Activated CD4-positive, alpha-beta T cell treated with anti-CD3 and anti-CD28 coated beads, Interleukin-2, amount 50 U/mL, for 1 hour (primary cell): ENCODE measurements around the gene ILDR1.

Experiments
- DNase-seq: peaks from one replicate; pipeline ENCODE4 v3.0.0-alpha.2; 2020

The ILDR1 gene

DNA sequence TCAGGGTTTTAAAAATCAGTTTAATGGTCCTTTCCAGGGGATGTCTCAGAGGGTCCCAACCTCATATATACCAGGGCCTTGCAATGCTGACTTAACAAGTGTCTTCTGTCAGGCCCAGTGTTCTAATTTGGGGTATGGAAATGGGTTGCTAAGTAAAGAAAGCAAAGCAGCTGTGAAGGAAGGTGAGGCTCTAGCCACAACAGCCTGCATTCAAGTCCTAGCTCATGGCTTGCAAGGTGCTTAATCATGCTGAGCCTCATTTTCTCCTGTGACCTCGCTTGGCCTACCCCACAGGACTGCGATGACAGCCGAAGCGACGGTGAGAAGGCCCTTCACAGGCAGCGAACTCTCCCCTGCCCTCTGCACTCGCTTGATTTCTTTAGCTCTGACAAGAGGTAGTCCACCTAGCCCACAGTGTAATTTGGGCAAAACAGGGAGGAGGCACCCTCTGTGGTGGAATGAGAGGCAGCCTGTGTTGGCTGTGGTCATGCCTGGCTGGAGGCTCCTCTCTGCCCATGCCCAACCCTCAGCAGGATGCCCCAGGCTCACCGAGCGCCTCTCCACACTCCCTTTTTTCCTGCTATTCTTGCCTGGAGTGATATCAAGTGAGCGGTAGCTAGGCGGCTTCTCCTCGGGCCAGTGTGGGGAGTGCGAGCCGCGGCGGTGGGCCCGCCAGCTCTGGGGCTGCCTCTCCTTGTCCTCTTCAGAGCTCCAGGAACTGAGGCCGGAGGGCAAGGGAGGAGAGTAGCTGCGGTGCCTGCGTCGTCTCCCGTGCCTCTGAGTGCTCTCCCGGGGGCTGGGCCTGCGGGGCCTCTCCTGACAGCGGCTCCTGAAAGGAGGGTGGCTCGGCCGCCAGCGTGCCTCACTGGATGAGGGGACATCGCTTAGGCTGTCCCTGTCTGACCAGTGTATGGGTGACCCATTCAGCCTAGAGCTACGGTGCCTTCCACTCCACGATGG, 29.2 kb downstream of the ILDR1 start:
- DNase-seq, result no peak

DNA sequence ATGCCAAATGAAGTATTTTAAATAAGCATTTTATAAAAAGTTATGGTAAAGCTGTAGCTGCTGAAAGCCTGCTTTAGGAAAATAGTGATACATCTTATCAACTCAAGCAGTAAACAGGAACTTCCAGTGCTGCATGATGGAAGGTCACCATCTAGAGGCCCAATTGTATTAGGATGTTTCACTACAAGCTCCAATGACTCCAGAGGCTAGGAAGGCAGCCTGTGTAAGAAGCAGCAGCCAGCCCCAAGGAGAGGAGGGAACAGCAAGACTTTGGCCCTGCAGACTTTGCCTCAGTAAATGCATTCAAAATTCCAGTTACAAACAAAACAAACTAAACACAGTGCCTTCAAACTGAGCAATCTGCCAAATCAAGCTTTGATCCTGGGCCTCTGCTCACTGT, 32.1 kb downstream of the ILDR1 start:
- no peak for DNase-seq

DNA sequence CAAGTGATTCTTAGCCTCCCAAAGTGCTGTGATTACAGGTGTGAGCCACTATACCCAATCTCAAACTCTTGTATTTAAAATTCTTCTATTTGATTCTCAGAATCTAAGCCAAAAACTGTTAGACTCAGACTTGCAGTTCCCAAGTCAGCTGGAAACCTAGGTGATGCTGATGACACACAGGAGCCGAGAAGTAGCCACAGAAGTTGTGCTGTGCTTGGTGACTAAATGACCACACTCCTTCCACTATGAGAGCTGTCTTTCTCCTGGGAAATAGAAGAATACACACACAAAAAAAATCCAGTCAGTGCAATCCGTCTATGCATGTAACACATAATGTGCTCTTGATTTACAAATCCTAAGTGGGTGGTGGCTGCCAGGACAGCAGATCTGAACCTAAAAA, 33.9 kb downstream of the ILDR1 start:
- no peak for DNase-seq

DNA sequence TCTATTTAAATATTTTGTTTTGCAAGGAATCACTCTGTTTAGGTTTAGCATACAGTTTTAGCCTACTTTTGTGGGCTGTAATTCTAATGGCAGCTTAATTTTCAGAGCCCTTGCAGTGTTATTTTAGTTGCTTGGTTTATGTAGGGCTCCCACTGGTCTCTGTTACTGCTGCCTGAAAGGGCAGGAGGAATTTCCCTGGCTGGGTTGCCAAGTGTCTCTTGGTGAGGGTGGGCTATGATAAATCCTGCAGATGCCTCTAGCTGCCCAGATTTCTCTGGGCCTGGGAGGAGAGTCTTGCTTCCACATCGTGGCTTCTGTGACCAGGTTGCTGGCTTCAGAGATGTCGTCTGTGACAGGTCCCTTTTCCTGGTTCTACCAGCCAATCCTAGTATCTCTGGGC, 36.2 kb downstream of the ILDR1 start:
- no peak for DNase-seq

DNA sequence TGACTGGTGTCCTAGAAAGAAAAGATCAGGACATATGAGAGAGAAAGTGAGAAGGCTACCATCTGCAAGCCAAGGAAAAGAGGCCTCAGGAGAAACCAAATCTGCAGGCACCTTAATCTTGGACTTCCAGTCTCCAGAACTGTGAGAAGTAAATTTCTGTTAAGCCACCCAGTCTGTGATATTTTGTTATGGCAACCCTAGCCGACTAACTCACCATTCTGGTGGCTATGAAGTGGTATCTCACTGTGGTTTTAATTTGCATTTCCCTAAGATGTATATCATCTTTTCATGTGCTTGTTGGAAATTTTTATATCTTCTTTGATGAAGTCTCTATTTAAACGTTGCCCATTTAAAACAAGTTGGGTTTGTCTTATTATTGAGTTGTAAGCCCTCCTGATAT, 40.6 kb downstream of the ILDR1 start:
- DNase-seq, result no peak

DNA sequence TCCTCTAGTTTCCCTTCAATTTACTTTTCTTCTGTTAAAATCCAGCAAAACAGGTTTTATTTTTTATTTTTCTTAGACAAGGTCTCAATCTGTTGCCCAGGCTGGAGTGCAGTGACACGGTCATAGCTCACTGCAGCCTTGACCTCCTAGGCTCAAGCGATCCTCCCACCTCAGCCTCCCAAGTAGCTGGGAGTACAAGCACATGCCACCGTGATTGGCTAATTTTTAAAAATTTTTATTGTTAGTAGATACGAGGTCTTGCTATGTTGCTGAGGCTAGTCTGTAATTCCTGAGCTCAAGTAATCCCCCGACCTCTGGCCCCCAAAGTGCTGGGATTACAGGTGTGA, 41.6 kb downstream of the ILDR1 start:
- no peak for DNase-seq

DNA sequence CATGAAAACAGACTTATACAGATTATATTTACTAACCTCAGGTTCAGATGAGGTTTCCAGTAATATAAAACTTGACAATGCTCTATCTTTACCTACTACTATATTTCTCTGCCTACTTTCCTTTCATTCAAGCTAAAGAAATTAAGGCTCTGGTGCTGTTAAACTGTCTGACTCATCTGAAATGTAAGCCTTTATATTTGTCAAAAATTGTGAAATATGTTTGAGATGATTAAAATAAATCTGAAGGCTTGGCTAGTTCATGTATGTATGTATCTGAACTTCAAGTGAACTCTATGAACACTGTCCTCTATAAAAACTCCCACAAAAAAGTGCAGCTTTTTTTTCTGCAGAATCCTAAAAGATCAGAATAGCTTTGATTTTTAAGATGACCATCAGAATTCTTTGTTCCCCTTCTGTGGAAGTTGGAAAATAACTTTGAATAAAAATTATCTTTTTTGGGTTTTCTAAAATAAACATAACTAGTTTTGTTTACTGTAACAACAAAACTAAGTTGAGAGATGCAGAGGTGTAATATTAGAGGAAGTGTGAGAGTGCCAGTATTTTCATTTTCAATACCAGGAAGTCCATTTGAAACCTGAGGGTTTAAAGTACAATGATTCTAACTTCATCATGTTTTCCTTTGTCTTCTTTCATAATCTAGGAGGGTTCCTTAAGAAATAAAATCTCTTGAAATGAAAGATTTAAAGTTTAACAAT, 42.2 kb downstream of the ILDR1 start:
- no peak for DNase-seq

DNA sequence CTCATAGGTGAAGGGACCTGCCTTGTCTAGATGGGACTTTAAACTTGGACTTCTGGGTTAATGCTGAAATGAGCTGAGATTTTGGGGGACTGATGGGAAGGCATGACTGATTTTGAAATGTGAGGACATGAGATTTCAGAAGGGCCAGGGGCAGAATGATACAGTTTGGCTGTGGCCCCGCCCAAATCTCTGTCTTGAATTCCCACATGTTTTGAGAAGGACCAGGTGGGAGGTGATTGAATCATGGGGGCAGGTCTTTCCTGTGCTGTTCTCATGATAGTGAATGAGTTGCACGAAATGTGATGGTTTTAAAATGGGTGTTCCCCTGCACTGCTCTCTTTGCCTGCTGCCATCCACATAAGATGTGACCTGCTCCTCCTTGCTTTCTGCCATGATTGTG, 42.8 kb downstream of the ILDR1 start:
- no peak for DNase-seq

DNA sequence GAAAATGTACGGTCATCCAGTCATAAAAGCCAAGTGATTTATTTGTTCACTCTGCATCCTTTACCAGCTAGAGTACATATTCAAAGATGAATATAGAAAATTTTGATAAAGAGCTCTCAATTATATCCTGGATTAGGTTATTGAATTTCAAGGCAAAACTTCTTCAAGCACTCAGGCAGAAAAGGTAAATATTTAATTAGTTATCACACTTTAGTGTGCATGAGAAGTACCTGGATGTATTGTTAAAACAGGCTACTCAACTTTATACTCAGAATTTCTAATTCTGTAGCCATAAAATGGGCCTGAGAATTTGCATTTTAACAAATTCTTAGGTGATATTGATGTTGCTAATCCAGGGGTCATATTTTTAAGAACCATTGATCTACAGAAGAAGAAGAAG, 45.3 kb downstream of the ILDR1 start:
- DNase-seq, result no peak

DNA sequence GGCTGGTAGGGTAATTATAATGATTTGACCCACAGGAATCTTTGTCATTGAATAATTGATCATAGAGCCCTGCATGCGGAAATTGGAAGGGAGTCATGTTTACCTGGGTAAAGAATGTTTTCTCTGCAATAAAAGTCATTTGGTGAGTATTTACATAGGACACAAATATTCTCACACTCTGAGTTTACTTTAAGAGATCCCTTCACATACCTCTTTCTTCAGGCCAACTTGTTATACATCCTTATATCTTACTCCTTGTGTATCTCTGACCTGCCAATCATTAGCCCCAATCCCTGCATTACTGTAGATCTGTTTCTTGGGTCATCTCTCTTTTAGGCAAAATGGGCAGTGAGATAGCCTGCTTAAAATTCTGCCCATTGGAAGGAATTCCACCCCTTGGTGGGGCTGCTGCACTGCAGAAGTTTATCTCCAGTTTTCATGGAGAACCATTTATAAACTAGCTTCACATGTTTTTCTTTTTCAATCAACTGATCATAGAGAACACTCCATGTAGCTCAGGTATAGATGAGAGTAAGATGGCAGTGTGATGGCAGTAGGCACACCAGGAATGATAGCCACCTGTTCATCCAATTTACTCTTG, 46.2 kb downstream of the ILDR1 start:
- DNase-seq, result no peak

DNA sequence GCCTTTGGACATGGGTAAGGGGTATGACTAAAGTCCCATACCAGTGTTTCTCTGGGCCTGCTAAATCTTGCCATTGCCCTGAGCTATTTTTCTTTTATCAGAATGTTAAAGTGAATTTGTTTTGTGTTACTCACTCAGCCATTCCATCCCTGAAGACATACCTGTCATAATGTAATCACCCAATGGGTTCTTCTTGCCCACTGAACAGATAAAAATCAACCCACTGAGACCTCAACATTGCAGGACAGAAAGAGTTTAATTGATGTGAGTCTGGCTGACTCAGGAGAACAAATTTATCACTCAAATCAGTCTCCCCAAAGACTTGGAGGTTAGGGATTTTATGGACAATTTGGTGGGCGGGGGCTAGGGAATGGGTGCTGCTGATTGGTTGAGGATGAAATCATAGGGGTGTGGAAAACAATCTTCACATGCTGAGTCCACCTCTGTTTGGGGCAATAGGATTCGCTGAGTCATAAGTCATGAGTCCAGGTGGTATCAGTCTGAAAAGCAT, 47.4 kb downstream of the ILDR1 start:
- no peak for DNase-seq

DNA sequence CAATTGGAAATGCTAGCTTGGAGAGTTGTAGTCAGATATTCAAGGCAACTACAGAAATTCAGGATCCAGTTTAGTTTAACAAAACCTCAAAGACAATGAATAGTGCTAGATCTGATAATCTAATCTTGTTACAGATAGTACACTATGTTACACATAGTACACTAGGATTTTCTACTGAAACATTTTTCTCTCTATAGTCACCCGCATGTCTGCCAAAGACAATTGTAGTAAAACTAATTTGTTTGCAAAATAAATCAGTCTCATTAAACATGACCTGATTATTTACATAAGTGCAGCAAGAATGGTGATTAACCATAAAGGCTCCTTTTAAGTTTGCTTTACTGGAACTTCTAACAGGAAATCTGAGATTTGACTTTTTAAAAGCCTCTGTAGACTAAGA, 52.0 kb downstream of the ILDR1 start:
- DNase-seq, result no peak

DNA sequence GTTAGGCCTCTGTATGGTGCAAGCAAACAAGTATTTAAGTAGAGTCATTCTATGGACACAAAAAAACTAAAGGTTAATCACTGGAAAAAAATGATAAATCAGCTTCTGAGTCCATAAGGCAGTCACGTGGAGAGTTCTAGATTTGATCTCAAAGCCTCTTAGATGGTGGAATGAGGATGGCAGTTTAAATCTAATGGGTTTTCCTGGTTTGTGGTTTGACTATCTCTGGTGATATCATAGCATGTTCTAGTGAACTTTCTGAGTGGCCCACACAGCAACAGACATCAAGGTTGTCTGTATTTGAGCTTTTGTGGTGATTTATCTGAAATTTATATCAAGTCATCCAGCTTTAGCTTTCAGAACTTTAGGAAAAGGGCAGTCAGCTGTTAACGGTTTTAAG, 52.4 kb downstream of the ILDR1 start:
- DNase-seq, result no peak

DNA sequence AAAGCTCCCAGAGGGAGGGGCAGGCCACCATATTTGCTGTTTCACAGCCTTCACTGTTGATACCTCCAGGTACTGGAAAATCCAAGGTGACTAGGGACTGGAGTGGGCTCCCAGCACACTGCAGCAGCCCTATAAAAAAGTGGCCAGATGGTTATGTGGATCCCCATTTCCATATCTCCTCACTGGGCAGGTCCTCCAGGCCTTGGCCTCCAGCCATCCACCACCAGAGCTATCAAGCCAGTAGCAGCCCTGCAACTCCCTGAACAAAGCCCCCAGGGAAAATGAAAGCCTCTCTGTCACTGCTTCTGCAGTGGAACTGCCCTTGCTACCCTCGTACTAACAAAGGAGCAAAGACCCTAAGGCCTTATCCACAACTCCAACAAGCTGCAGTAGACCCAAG, 58.4 kb downstream of the ILDR1 start:
- DNase-seq, result no peak

DNA sequence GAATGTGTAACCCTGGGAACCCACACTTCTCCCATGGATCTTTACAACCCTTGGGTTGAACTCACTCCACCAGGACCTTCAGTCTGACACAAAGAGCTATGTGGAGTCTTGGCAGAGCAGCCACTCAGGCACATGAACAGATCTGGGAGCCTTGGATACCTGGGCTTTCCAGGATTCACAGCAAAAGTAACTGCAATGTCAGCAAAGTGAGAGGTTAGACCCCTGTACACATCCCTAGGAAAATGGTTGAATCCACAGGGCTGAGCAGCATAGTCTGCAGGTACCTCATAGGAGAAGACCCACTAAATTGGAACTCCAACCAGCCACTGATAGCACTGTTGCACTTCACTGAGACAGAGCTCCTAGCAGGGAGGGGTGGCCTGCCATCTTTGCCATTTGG, 59.6 kb downstream of the ILDR1 start:
- no peak for DNase-seq

DNA sequence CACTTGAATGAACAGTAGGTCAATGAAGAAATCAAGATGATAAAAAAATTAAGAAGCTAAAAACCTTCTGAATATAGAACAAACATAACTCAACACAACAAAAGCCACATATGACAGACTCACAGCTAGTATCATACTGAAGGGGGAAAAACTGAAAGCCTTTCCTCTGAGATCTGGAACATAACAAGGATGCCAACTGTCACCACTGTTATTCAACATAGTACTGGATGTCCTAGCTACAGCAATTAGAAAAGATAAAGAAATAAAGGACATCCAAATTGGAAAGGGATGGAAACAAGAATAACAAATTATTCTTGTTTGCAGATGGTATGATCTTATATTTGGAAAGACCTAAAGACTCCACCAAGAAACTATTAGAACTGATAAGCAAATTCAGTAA, 60.8 kb downstream of the ILDR1 start:
- no peak for DNase-seq

DNA sequence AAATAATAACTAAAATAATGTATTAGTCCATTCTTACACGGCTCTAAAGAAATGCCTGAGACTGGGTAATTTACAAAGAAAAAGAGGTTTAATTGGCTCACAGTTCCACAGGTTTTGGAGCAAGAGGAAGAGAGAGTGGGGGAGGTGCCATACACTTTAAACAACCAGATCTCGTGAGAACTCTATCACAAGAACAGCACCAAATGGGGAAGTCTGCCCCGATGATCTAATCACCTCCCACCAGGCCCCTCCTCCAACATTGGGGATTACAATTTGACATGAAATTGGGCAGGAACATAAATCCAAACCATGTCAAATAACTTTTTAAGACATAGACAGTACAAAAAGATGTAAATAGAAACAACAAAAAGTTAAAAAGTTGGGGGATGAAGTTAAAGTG, 63.2 kb downstream of the ILDR1 start:
- DNase-seq, result no peak

DNA sequence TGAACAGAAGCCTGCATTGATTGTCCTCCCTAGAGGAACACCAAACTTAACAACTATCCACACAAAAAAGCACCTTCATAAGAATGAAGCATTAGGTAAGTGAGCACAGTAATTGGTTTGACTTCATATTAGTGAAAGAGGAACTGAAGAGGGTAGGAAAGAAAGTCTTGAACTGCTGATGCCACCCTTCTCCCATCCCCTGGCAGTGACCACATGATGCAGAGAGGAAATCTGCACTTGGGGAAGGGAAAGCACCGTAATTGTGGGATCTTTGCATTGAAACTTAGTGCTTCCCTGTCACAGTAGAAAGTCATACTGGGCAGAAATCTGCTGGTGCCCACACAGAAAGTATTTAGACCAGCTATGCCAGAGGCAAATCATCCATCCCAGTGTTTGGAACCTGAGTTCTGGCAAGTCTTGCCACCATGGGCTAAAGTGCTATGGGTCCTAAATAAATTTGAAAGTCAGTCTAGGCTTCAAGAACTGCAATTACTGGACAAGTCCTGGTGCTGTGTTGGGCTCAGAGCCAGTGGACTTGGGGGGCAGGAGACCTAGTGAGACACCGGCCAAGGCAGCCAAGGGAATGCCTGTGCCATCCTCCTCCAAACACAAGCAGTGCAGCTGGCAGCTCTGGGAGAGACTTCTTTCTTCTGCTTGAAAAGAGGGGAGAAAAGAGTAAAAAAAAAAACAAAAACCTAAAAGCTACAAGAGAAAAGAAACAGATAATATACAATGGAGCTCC, 64.2 kb downstream of the ILDR1 start:
- DNase-seq, result no peak

DNA sequence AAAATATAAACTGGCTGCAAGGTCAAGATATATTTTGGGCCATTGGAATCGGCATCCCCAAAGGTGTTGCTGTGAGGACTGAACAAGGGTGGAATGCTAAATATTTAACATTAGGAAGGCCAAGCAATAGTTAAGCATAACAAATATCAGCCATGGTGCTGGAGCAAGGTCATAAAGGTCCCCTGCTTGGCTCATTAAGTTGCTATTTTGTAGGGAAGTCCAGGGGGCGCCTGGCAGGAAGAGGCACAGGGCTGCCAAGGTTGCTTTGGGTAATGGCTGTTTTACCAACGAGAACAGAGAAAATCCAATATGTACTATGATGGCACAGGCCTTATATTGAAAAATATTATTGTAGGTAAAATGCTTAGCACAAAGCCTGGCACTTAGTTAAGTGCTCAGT, 65.7 kb downstream of the ILDR1 start:
- no peak for DNase-seq

DNA sequence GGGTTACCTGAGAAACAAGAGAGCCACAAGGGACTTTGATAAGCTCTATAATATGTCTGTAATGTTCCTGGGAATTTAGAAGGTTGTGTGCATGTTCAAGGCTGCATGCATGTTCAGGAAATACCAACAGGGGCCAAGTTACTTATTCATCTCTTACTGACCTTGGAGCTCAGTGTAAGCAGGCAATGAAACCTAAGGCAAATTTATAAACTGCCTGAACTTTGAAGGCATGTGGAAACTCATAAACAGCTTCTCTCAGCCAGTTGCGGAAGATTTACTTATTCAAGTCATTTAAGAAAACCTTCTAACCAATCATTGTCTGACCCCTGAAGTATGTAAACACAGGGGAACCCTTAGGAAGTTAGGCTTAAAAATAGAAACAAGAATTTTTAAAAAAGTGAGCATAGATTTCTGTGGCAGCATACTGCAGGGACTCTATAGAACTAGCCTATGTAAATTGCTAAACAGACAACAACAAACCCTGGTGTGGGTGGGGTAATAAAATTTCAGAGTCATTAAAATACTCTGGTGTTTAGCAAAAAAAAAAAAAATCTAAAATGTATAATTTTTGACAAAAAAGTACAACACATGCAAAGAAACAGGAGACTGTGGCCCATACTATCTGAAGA, 70.6 kb downstream of the ILDR1 start:
- no peak for DNase-seq

DNA sequence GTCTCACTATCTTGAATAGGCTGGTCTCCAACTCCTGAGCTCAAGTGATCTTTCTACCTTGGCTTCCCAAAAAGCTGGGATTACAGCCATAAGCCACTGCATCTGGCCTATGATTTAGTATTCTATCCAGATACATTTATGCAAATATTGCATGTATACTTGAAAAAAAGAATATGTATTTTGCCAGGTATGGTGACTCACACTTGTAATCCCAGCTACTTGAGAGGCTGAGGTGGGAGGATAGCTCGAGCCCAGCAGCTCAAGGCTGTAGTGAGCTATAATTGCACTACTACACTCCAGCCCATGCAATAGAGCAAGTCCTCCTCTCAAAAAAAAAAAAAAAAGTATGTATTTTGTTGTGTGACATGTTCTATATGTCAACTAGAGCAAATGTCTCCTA, 73.4 kb downstream of the ILDR1 start:
- no peak for DNase-seq

DNA sequence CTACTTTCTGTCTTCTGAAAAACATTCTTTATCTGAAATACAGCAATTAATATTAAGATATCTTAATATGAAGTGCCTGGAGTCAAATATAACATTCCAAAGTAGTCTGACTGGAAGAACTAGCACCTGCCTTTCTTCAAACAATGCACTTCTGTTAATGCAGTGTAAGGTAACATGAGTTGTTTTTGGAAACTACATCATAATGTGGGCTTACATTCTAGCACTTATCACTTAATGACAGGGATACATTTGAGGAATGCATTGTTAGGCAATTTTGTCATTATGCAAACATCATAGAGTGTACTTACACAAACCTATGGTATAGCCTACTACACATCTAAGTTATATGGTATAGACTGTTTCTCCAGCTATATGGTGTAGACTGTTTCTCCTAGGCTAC, 78.6 kb downstream of the ILDR1 start:
- no peak for DNase-seq
